H1 (cell line): Measurements from ENCODE around the gene ARHGAP4. TPM values are rescaled to one million over a fixed set of nuclear protein-coding genes. Genes with fewer than 3 reads are reported as not detected.

Experiments used
- CTCF ChIA-PET: fragments of 300-600 bp; sonication (Branson Sonifier 250); formaldehyde crosslinking; loops from one replicate; lab custom pipeline; 2021; ENCODE audit not compliant: partially characterized antibody; lab: Charles Lee
- POLR2A ChIA-PET: fragments of 300-600 bp; sonication (Branson Sonifier 250); formaldehyde crosslinking; loops from one replicate; lab custom pipeline; 2021; ENCODE audit warnings: inconsistent platforms; ENCODE audit not compliant: partially characterized antibody; lab: Charles Lee
- DNase-seq, 2 experiments: peaks; one replicate each; pipeline versions ENCODE4 v3.0.0 to v3.0.0-alpha.2; 2010 to 2022; ENCODE audit warnings: low spot score in 2 of 2, low read depth in 1 of 2, mixed read lengths in 1 of 2
- FAIRE-seq: peaks from 2 replicates; lab custom pipeline; 2011; peaks lifted over from hg19 to GRCh38; lab: Jason Lieb, UNC
- H2AFZ ChIP-seq: 2 replicates; pipeline ENCODE4 v1.8.1; 2012; ENCODE audit warnings: low read length, inconsistent platforms
- H2AK5ac ChIP-seq: 2 replicates; pipeline ENCODE4 v1.6.1; 2013; ENCODE audit warnings: low read depth, low read length
- H2BK120ac ChIP-seq: replicated peaks from 2 replicates; pipeline ENCODE3; 2013; ENCODE audit warnings: low read depth, low read length, inconsistent platforms
- H2BK12ac ChIP-seq: 2 replicates; pipeline ENCODE4 v1.6.1; 2013; ENCODE audit warnings: low read depth, low read length
- H2BK15ac ChIP-seq: 2 replicates; pipeline ENCODE4 v1.6.1; 2013; ENCODE audit warnings: low read length
- H2BK20ac ChIP-seq: 2 replicates; pipeline ENCODE4 v1.6.1; 2013; ENCODE audit warnings: low read length
- H2BK5ac ChIP-seq: 2 replicates; pipeline ENCODE4 v1.6.1; 2013; ENCODE audit warnings: low read depth, low read length
- H3K14ac ChIP-seq: 2 replicates; pipeline ENCODE4 v1.6.1; 2013; ENCODE audit warnings: inconsistent platforms; ENCODE audit not compliant: insufficient read length
- H3K18ac ChIP-seq: 2 replicates; pipeline ENCODE4 v1.6.1; 2013; ENCODE audit warnings: low read length; ENCODE audit errors: extremely low read depth
- H3K23ac ChIP-seq: 2 replicates; pipeline ENCODE4 v1.6.1; 2013; ENCODE audit warnings: inconsistent platforms; ENCODE audit not compliant: insufficient read length
- H3K23me2 ChIP-seq: 2 replicates; pipeline ENCODE4 v1.6.1; 2013; ENCODE audit warnings: low read depth, low read length
- H3K27ac ChIP-seq: 2 replicates; pipeline ENCODE4 v1.6.1; 2011; ENCODE audit warnings: low read depth, low read length, inconsistent platforms
- H3K27me3 ChIP-seq, 4 experiments: replicated peaks in 1 of 4; 1 replicate in 1 of 4; 2 replicates in 3 of 4; pipeline versions ENCODE4 v1.6.1 to v1.8.1; 2011 to 2013; ENCODE audit warnings: low read length in 3 of 4, mild to moderate bottlenecking in 3 of 4, inconsistent platforms in 2 of 4, mixed read lengths in 2 of 4, moderate library complexity in 1 of 4; ENCODE audit not compliant: control insufficient read depth in 3 of 4, insufficient read depth in 3 of 4; ENCODE audit errors: extremely low read depth in 1 of 4
- H3K36me3 ChIP-seq, 4 experiments: 2 replicates each; pipeline versions ENCODE4 v1.6.1 to v1.8.1; 2011 to 2013; ENCODE audit warnings: mild to moderate bottlenecking in 4 of 4, low read length in 3 of 4, moderate library complexity in 2 of 4, control low read depth in 1 of 4, inconsistent platforms in 1 of 4; ENCODE audit not compliant: insufficient read depth in 4 of 4, control insufficient read depth in 2 of 4
- H3K4ac ChIP-seq: replicated peaks from 2 replicates; pipeline ENCODE3; 2013; ENCODE audit warnings: low read length, low read depth, mixed read lengths, inconsistent platforms; ENCODE audit not compliant: insufficient read length
- H3K4me1 ChIP-seq, 4 experiments: replicated peaks in 1 of 4; 1 replicate in 1 of 4; 2 replicates in 3 of 4; pipeline versions ENCODE4 v1.6.1 to v1.8.1; 2011 to 2013; ENCODE audit warnings: low read length in 3 of 4, inconsistent platforms in 2 of 4, mixed read lengths in 1 of 4; ENCODE audit not compliant: insufficient read depth in 4 of 4, control insufficient read depth in 3 of 4
- H3K4me2 ChIP-seq, 2 experiments: 2 replicates each; pipeline versions ENCODE4 v1.6.1 to v1.8.1; 2011 to 2013; ENCODE audit warnings: low read depth in 2 of 2, low read length in 2 of 2, control low read depth in 1 of 2, inconsistent platforms in 1 of 2, mild to moderate bottlenecking in 1 of 2; ENCODE audit not compliant: insufficient read depth in 1 of 2
- H3K4me3 ChIP-seq, 4 experiments: fragments of 200-600, 300-600 bp in 1 of 4; sonication (generic), shearing (Covaris generic), sonication (Bioruptor Twin) in 1 of 4; 2 replicates each; pipeline versions ENCODE4 v1.5.1 to v1.8.1; 2011 to 2016; ENCODE audit warnings: low read length in 4 of 4, low read depth in 3 of 4, control low read depth in 2 of 4, inconsistent platforms in 2 of 4, mild to moderate bottlenecking in 2 of 4, mixed read lengths in 1 of 4, moderate library complexity in 1 of 4; ENCODE audit not compliant: insufficient read depth in 2 of 4; ENCODE audit errors: extremely low read depth in 1 of 4
- H3K56ac ChIP-seq: replicated peaks from 2 replicates; pipeline ENCODE3; 2013; ENCODE audit warnings: low read depth, mild to moderate bottlenecking, mixed read lengths, low read length, inconsistent platforms; ENCODE audit not compliant: insufficient read length
- H3K79me1 ChIP-seq: 2 replicates; pipeline ENCODE4 v1.6.1; 2013; ENCODE audit warnings: low read depth, low read length, control low read depth
- H3K79me2 ChIP-seq, 2 experiments: 2 replicates each; pipeline versions ENCODE4 v1.6.1 to v1.8.1; 2012 to 2013; ENCODE audit warnings: low read length in 2 of 2, mild to moderate bottlenecking in 2 of 2, inconsistent platforms in 1 of 2; ENCODE audit not compliant: insufficient read depth in 2 of 2, control insufficient read depth in 1 of 2
- H3K9ac ChIP-seq, 4 experiments: replicated peaks in 1 of 4; 1 replicate in 1 of 4; 2 replicates in 3 of 4; pipeline versions ENCODE4 v1.6.1 to v1.8.1; 2011 to 2013; ENCODE audit warnings: low read depth in 3 of 4, low read length in 3 of 4, control low read depth in 2 of 4, mild to moderate bottlenecking in 2 of 4, moderate library complexity in 2 of 4, inconsistent platforms in 1 of 4; ENCODE audit errors: extremely low read depth in 1 of 4
- H3K9me3 ChIP-seq, 2 experiments: 2 replicates each; pipeline versions ENCODE4 v1.6.1 to v1.8.1; 2012 to 2013; ENCODE audit warnings: mild to moderate bottlenecking in 2 of 2, moderate library complexity in 2 of 2, control low read depth in 1 of 2, inconsistent platforms in 1 of 2, low read depth in 1 of 2, low read length in 1 of 2, mixed read lengths in 1 of 2; ENCODE audit not compliant: insufficient read depth in 2 of 2
- H4K20me1 ChIP-seq, 2 experiments: replicated peaks in 1 of 2; 2 replicates each; pipeline versions ENCODE3 to v1.8.1; 2011 to 2013; ENCODE audit warnings: inconsistent platforms in 2 of 2, low read length in 2 of 2, mild to moderate bottlenecking in 1 of 2; ENCODE audit not compliant: insufficient read depth in 2 of 2, control insufficient read depth in 1 of 2
- H4K5ac ChIP-seq: 2 replicates; pipeline ENCODE4 v1.6.1; 2013; ENCODE audit warnings: low read length, low read depth, mixed read lengths, inconsistent platforms; ENCODE audit not compliant: insufficient read length
- H4K8ac ChIP-seq: 2 replicates; pipeline ENCODE4 v1.8.0; 2013; ENCODE audit warnings: mild to moderate bottlenecking, moderate library complexity, low read length, inconsistent platforms; ENCODE audit not compliant: insufficient read depth; ENCODE audit errors: extremely low read depth
- H4K91ac ChIP-seq: replicated peaks from 2 replicates; pipeline ENCODE3; 2013; ENCODE audit warnings: low read length, mixed read lengths, inconsistent platforms; ENCODE audit not compliant: insufficient read length
- CTBP2 ChIP-seq: IDR thresholded peaks from 2 replicates; pipeline ENCODE4 v1.7.0; 2011; ENCODE audit warnings: borderline replicate concordance, mild to moderate bottlenecking, moderate library complexity, mixed read lengths, low read length; ENCODE audit not compliant: insufficient read depth, insufficient read length
- JUN ChIP-seq: IDR thresholded peaks from 2 replicates; pipeline ENCODE4 v1.6.1; 2011; ENCODE audit warnings: low read depth, mild to moderate bottlenecking, improper control_type of control experiment, low read length
- RXRA ChIP-seq: IDR thresholded peaks from 2 replicates; pipeline ENCODE4 v1.6.1; 2011; ENCODE audit warnings: low read depth, mild to moderate bottlenecking, low read length, moderate library complexity; ENCODE audit not compliant: insufficient read depth
- WGBS, 2 experiments: shearing (Covaris generic) in 1 of 2; methylation state at CpG; one replicate each; pipeline versions ENCODE4 v1.1.6 to v1.1.7; 2013 to 2015; ENCODE audit warnings: low lambda C conversion rate in 2 of 2, mixed read lengths in 2 of 2, inconsistent platforms in 1 of 2, low coverage in 1 of 2, missing lambda C conversion rate in 1 of 2; ENCODE audit not compliant: insufficient replicate concordance in 2 of 2, insufficient coverage in 1 of 2, insufficient read length in 1 of 2; ENCODE audit errors: extremely low coverage in 1 of 2, missing lambda C conversion rate in 1 of 2; 5-methylcytosine and 5-hydroxymethylcytosine counted together
- polyA plus RNA-seq, 7 experiments: library from polyadenylated mRNA; depleted of rRNA in 3 of 7; stranded (reverse) in 5 of 7; unstranded in 2 of 7; fragments of >200 nt in 5 of 7; fragments of 200-250 nt in 2 of 7; gene quantifications; 1 replicate in 5 of 7; 2 replicates in 1 of 7; 4 replicates in 1 of 7; pipeline versions ENCODE4 v1.2.1 to v1.2.3, GENCODE V29; 2011 to 2013; ENCODE audit warnings: missing spikeins in 2 of 7, mixed read lengths in 2 of 7
- total RNA-seq: library from RNA; stranded (reverse); fragmentation: NEBNext Ultra II Directional; extraction: Animal tissue kit (Norgen Biotek cat#: 25700); gene quantifications from 2 replicates; pipeline ENCODE4 v1.2.1, GENCODE V29; 2021
- TF ChIP-seq, protein P1 (sequence below): IDR thresholded peaks from 2 replicates; pipeline ENCODE4 v1.6.1; 2012; ENCODE audit warnings: low read length, inconsistent platforms

Gene ARHGAP4
- total and polyA plus RNA-seq, 2 of the 8 experiments (the other 6 are each of a cell fraction or from before 2014, with no cell fraction given) = 23.9 to 26.0 TPM

DNA sequence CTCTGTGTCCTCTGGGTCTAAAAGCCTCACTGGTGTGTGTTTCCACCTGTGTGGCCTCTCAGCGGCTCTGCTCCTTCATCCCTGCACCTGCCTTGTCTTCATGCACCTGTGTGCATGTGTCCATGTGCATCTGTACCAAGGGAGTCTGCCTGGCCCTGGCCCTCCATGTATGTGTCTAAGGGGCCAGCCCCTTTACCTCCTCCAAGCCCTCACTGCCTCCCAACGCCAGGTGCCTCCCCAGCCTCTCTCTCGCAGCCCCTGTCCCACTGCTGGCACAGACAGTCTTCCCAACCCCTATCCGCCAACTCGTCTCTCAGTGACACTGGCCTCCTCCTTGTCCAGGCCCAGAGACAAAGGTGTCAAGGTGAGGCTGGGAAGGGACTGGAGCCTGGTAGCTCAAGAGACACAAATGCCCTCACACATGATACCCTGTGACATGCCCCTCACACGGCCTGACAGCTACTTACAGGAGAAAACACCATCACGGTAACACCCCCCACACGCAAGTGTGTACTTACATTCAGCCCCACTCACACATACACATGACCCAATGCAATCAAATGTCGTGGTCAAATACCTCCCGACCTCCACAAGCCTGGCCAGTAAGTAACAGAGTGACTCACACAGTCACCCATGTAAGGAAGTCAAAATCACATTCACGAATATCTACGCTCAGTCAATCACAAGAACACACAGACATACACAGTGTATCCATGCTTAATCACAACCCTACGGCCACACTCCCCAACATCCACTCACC is 51.5 kb downstream of the ARHGAP4 start:
- Histone ChIP-seq H3K27ac (no peak overlapping the region), H4K20me1 (peaks cover 2 to 12% of the 10 kb centered on the region in 2 experiments)
- CTCF ChIA-PET = interaction anchor here (1.3 to 1.6 kb wide), 2 partner anchors 21 to 74 kb away, joined by 4 to 8 read pairs; no protein-coding TSS in a partner anchor
- TF ChIP-seq RXRA (no peak), CTBP2 (no peak), JUN (no peak)
- TF ChIP-seq, protein P1, sequence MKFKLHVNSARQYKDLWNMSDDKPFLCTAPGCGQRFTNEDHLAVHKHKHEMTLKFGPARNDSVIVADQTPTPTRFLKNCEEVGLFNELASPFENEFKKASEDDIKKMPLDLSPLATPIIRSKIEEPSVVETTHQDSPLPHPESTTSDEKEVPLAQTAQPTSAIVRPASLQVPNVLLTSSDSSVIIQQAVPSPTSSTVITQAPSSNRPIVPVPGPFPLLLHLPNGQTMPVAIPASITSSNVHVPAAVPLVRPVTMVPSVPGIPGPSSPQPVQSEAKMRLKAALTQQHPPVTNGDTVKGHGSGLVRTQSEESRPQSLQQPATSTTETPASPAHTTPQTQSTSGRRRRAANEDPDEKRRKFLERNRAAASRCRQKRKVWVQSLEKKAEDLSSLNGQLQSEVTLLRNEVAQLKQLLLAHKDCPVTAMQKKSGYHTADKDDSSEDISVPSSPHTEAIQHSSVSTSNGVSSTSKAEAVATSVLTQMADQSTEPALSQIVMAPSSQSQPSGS = no peak

More for the DNA sequence above, 51.5 kb downstream of the ARHGAP4 start:
- WGBS, 2 experiments = 82% methylated on average over 11 of the region's 13 CpGs; no CpG with 5 or more reads in 1 of the 2 experiments
- H3K4ac ChIP-seq = no peak overlapping the region
- H2BK15ac ChIP-seq = no peak overlapping the region
- no peak for FAIRE-seq
- H3K23me2 ChIP-seq = no peaks in the 10 kb centered on the region
- no peak overlapping the region for H3K4me3 ChIP-seq
- no peak overlapping the region for H4K8ac ChIP-seq
- no peaks in the 10 kb centered on the region for H3K79me1 ChIP-seq
- H3K14ac ChIP-seq = no peak overlapping the region
- H3K4me2 ChIP-seq = no peak overlapping the region; a peak in 2 of 4 replicates
- peaks cover 0 to 7% (median 0%) of the 10 kb centered on the region in 4 experiments; a peak in 1 of 8 replicates for H3K36me3 ChIP-seq
- POLR2A ChIA-PET = no interaction called here
- H3K4me1 ChIP-seq = peaks cover 3 to 35% (median 17%) of the 10 kb centered on the region in 4 experiments
- no peak overlapping the region for H2BK12ac ChIP-seq
- no peak overlapping the region for H4K5ac ChIP-seq
- no peaks in the 10 kb centered on the region for H3K9me3 ChIP-seq
- no peak overlapping the region for H4K91ac ChIP-seq
- H2AK5ac ChIP-seq = no peak overlapping the region
- no peaks in the 10 kb centered on the region for H3K79me2 ChIP-seq
- H2BK120ac ChIP-seq = no peak overlapping the region
- H2AFZ ChIP-seq = no peak overlapping the region
- no peak overlapping the region for H2BK5ac ChIP-seq
- no peak overlapping the region for H3K18ac ChIP-seq
- H3K56ac ChIP-seq = no peak overlapping the region
- H3K23ac ChIP-seq = no peak overlapping the region
- DNase-seq = no peak
- no peak overlapping the region for H3K9ac ChIP-seq
- no peaks in the 10 kb centered on the region; a peak in 1 of 7 replicates for H3K27me3 ChIP-seq
- H2BK20ac ChIP-seq = no peak overlapping the region
